T1000 (cell line): ENCODE measurements around the gene ANAPC2.

ENCODE experiments used
- DNase-seq: peaks from one replicate; lab custom pipeline; 2025; ENCODE audit warnings: mixed read lengths; lab: John Stamatoyannopoulos, UW

The ANAPC2 gene, protein sequence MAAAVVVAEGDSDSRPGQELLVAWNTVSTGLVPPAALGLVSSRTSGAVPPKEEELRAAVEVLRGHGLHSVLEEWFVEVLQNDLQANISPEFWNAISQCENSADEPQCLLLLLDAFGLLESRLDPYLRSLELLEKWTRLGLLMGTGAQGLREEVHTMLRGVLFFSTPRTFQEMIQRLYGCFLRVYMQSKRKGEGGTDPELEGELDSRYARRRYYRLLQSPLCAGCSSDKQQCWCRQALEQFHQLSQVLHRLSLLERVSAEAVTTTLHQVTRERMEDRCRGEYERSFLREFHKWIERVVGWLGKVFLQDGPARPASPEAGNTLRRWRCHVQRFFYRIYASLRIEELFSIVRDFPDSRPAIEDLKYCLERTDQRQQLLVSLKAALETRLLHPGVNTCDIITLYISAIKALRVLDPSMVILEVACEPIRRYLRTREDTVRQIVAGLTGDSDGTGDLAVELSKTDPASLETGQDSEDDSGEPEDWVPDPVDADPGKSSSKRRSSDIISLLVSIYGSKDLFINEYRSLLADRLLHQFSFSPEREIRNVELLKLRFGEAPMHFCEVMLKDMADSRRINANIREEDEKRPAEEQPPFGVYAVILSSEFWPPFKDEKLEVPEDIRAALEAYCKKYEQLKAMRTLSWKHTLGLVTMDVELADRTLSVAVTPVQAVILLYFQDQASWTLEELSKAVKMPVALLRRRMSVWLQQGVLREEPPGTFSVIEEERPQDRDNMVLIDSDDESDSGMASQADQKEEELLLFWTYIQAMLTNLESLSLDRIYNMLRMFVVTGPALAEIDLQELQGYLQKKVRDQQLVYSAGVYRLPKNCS

DNA sequence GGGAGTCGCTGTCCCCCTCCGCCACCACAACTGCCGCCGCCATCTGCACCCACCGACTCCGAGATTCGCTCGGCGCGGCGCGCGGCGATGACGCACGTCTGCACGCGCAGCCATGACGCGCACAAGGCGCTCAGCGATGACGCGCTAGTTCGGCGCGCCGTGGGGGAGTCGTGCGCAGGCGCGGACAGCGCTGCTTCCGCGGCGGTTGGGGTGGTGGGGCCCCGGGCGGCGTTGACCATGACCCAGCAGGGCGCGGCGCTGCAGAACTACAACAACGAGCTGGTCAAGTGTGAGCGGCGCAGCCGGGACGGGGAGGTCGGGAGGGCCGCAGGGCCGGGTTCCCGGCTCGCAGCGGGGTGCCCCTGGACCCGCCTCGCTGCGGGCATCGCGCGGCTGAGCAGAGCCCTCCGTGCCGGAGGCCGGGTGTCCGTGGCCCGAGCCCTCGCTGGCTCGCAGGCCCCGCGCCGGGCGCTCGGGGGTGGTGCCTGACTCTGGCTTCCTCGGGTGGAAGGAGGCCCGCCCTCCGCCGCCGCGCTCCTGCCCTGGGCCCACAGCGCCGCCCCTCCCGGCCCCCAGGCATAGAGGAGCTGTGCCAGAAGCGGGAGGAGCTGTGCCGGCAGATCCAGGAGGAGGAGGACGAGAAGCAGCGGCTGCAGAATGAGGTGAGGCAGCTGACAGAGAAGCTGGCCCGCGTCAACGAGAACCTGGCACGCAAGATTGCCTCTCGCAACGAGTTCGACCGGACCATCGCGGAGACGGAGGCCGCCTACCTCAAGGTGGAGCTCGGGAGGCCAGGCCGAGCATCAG lies at the start of gene ANAPC2, which contains the start of gene SSNA1:
ANAPC2 (minus strand) TSS at position 71 of the 807 bp plus-strand sequence; CDS start at position 43, 28 bp downstream.
SSNA1 (plus strand) TSS at position 187 of the 807 bp plus-strand sequence; CDS start at position 238, 51 bp downstream.
- peak; percentile 88 for DNase-seq

DNA sequence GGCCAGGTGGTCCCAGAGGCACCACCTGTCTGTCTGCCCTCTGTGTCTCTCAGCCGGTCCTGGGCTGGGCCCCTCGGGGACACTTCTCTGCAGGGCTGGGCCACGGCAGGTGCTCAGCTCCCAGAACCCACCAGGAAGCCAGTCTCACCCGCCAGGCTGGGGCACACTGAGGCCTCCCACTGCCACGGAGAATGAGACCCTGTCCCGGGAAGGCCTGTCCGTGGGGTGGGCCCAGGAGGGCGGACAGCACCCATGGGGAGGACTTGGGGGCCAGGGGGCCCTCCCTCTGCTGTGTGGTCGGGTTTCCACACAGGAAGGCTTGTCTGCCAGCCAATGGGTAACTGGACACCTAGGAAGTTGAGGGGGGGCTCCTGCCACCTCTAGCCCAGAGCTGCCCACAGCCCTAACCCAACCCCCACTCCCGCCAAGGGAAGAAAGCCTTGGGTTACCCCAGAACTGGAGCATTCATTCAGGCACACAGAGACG lies 48.6 kb upstream of the ANAPC2 start:
- no peak for DNase-seq

DNA sequence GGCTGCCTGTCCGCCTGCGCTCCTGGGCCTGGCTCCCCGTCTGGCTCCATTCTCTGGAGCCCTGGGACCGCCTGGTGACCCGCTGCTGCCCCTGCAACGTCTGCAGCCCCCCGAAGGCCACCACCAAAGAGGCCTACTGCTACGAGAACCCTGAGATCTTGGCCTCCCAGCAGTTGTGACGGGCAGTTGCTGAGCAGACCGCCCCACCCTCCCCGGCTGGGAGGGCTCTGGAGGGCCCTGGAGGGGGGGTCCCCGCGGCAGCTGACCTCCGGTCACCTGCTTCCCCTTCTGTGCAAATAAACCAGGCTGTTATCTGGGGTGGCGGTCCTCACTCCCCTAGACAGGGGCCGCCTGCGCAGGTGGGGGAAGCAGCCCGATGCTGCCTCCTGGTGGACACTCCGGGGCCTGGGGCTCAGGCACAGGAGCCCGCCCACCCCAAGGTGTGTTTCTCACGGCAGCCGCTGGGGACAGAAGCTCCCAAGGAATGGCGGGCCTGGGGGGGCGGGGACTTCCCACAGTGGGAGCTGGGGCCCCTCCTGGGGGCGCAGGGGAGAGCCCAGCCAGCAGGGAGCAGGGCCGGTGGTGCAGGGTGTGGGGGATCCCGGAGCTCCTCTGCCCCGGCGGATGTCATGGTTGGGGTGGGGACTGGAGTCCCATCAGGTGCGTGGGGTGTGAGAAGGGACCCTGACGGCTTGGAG lies 48.0 kb upstream of the ANAPC2 start:
- peak; percentile 54 for DNase-seq

DNA sequence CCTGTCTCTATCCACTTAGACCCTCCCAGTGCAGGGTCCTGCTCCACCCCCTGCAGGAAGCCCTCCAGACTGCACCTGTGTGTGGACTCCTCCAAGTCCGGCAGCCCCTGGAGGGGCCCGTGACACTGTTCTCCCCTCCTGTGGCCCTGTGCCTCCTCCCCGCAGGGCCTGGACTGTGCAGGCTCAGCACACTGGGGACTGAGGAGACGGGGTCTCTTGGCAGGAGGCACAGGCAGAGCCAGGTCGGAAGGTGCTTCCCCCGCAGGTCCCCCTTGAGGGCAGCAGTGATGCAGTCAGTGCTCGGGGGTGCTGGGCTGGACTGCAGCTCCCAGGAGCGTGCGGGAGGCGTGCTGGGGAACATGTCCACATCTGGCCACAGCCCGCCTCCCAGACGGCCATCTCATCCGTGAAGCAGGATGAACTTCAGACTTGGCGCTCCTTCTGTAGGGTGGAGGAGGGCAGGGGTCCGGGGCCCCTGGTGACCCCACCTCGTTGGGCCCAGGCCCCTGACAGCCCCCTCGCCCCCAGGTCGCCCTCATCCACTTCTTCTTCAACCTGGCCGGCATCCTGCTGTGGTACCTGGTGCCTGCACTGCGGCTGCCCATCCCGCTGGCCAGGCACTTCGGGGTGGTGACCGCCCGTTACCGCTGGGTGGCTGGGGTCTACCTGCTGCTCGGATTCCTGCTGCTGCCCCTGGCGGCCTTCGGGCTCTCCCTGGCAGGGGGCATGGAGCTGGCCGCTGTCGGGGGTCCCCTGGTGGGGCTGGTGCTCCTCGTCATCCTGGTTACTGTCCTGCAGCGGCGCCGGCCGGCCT lies 47.3 kb upstream of the ANAPC2 start:
- no peak for DNase-seq

DNA sequence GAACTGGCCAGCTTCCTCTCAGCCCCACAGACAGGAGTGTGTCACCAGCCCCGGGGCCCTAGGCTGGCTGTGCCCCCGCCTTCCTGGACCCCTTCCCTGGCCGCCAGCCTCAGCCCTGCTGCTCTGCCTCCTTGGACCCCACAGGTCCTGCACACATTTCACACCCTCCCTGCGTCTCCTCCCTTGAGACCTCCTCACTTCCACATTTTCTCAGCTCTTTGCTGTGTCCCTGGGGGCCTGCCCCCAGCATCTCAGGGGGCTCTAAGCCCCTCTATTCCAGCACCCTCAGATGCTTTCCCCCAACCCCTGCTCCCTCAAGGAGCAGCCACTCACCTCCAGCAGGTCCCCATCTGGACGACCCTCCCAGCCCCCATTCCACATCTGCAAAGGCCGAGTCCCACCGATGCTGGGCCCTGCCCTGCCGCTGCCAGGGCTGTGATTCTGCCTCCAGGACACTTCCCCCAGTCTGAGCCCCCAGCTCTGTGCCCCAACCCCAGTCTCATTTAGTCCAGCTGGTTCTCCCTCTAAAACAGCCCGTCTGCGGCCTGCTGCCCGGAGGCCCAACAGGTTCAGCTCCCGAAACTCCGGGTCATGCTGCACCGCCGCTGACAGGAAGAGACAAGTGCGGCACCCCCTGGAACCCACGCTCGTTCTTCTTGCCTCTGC lies 46.5 kb upstream of the ANAPC2 start:
- DNase-seq, result no peak

DNA sequence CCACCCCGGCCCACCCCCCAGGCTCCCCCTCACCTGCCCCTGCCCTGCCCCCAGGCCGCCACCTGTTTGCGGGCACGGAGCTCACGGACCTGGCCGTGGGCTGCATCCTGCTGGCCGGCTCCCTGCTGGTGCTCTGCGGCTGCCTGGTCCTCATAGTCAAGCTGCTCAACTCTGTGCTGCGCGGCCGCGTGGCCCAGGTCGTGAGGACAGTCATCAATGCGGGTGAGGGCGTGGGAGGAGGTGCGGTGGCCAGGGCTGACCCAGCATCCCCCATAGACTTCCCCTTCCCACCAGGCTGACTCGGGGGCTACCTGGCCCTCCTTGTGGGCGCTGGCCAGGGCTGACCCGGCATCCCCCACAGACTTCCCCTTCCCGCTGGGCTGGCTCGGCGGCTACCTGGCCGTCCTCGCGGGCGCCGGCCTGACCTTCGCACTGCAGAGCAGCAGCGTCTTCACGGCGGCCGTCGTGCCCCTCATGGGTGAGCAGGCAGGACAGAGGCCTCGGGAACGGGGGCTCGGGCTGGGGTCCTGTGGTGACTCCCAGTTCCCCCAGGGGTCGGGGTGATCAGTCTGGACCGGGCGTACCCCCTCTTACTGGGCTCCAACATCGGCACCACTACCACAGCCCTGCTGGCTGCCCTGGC lies 45.8 kb upstream of the ANAPC2 start:
- no peak for DNase-seq

DNA sequence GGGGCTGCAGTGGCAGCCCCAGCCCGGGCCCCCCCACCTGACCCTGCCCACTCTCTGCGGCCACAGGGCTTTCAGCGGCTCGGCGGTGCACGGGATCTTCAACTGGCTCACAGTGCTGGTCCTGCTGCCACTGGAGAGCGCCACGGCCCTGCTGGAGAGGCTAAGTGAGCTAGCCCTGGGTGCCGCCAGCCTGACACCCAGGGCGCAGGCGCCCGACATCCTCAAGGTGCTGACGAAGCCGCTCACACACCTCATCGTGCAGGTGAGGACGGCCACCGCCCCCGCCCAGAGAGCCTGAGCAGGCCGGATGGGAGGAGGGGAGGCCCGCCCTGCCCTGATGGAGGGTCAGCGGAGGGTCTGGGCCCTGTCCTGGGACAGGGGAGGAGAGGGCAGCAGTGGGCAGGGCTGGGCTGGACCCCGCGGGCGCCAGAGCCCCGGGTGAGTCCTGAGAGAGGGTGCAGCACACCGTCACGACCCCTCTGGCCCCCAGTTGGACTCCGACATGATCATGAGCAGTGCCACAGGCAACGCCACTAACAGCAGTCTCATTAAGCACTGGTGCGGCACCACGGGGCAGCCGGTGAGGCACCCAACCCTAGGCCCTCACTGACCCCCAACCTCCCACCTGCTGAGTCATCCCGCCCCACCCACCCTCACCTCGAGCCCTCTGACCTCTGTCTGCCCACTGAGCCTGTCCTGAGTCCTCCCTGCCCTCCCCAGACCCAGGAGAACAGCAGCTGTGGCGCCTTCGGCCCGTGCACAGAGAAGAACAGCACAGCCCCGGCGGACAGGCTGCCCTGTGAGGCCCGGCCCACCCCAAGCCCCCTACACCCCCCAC lies 45.0 kb upstream of the ANAPC2 start:
- DNase-seq, result no peak

DNA sequence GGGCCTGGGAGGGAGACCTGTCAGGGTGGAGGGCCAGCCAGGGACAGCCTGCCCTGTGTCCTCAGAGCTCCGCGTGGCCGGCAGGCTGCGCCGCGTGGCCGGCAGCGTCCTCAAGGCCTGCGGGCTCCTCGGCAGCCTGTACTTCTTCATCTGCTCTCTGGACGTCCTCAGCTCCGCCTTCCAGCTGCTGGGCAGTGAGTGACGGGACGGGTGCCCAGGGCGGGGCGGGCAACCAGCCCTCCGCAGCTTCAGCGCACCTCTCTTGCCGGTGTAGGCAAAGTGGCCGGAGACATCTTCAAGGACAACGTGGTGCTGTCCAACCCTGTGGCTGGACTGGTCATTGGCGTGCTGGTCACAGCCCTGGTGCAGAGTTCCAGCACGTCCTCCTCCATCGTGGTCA lies 44.1 kb upstream of the ANAPC2 start:
- no peak for DNase-seq

DNA sequence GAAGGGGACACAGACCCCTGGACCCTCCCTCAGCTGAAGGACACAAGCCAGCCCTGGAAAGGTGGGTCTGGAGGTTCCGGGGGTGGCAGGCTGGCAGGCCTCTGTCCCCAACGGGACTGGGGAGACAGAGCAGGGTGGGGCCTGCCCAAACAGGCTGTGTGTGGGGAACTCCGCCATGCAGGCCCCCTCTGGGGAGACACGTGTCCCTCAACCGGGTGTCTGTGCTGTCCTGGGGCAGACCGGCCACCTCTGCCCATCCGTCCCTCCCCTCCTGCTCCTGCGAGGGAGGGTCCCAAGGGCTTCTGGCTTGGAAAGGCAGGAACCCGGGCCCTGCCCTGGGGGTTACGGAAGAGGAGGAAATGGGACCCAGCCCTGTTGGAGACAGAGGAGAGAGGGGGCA lies 43.7 kb upstream of the ANAPC2 start:
- no peak for DNase-seq

DNA sequence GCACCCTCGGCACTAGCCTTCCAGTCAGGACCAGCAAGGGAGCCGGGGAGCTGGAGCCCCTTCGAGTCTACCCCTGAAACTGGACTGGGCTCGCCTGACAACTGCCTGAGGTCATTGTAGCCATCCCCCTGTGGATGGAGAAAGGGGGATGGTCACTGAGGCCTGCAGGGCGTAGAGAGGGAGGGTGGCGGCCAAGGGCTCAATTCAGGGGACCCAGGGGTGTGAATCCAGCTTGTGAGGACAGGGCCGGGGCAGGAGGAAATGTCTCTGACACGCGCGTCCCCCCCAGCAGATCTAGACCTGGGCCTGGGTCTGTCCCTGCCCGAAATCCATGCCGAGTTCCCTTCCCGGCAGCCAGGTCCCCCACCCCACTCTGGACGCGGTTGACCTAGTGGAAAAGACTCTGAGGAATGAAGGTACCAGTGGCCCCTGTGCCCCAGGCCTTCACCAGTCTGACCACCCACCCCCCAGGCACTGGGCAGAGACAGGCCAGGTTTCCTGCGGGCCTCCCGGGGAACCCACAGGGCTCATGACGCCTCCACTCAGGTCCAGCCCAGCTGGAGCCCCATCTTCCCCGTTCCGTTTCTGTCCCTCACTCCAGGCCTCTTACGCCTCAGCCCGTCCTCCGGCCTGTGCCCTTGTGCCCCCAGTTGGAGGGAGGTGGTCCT lies 43.1 kb upstream of the ANAPC2 start:
- no peak for DNase-seq

DNA sequence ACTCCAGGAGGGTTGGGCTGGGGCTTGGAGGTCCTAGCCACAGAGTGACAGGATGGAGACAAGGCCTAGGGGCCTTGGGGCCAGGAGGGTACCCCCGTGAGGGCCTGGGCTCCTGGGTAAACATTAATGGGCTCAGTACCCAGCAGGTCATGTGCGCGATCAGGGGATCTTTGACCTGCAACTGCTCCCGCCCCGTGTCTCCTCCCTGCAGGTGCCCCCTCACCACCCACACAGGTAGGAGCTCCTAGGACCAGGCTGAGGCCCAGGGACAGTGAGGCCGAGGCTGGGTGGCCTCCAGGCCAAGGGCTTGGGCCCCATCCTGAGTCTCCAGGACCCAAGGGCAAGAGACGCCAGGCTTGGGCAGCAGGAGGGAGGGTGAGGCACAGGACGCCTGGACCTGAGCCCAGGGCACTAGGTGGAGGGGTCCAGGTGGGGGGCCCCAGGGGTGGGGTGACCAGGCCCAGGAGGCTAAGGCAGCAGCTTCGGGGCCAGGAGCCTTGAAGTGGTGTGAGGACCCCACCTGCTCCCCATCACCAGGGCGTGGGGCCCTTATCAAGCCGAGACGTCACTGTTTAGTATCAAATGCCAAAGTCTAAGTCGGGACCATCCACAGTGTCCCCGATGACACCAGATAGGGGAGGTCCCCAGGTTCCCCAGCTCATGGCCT lies 42.5 kb upstream of the ANAPC2 start, which contains the start of gene SLC34A3:
SLC34A3 (plus strand) TSS at position 197 of the 667 bp plus-strand sequence. CDS start 802 bp downstream, outside the sequence.
- DNase-seq, result no peak

DNA sequence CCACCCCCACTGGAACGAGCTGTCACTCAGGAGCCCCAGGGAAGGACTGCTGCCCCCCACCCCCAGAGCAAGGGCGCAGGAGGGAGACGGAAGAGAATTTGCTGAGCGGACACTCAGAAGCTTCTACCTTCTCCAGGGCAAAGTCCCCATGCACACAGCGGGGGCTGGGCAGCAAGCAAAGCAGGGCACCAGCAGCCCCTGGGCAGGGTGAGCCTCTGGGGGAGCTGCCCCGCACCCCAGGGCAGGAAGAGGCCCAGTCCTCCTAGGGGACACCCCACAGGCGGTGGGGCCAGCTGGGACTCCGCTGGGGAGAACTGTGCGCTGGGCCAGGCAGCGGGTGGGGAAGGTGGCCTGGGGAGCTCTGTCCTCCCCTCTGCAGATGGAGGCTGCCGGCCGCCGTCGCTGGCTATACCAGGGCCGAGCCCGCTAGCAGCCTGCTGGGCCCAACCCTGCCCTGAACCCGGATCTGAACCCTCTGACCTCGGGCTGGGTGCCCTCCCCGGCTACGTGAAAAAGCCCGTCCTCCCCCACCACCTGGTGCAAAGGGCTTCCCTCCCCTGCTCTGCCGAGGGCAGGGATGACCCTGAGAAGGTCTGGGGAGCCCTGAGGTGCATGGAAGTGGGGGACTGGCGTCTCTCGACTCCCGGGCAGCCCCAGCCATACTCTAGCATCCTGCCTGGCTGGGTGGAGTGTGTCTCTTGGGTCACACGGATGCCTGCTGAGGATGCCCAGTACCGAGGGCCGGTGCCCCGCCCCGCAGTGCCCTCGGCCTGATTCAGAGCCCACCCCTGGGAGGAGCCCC lies 41.7 kb upstream of the ANAPC2 start:
- DNase-seq, result no peak

DNA sequence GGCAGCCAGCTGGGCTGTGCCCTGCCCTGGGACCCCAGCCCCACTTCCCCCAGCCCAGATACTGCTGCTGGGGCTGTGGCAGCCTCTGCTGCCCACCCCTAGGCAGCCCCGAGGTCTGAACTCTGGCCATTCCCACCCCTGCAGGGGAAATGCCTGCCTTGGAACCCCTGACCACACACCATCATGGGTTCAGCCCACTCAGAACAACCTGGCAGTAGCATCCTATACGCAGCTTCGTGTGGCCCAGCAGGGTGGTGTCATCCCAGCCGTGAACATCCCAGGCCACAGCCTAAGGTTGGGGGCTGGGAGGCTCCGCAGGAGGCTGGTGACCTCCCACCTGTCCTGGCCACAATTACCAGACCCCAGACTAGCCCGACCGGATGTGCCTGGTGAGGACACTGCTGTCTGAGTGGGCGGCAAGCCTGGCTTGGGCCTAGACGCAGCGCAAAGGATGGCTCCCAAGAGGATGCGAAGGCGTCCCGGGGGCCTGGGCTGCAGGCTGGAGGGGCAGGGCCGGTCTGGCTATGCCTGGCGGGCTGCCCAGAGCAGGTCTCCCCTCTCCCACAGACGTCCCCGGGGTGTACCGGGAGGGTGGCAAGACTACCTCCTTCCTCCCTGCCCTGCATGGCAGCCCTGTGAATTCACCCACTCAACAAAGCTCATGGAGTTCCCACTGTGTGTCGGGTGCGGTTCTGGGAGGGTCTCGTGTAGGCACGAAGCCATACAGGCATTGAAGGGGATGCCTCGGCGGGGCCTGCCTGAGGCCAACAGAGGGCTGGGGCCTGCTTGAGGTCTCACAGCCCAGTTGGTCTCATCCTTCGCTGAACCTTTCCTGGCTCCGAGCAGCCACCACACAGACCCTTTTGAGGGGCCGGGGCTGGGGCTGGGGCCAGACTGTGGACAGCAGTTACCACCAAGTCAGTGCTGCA lies 40.9 kb upstream of the ANAPC2 start:
- no peak for DNase-seq

DNA sequence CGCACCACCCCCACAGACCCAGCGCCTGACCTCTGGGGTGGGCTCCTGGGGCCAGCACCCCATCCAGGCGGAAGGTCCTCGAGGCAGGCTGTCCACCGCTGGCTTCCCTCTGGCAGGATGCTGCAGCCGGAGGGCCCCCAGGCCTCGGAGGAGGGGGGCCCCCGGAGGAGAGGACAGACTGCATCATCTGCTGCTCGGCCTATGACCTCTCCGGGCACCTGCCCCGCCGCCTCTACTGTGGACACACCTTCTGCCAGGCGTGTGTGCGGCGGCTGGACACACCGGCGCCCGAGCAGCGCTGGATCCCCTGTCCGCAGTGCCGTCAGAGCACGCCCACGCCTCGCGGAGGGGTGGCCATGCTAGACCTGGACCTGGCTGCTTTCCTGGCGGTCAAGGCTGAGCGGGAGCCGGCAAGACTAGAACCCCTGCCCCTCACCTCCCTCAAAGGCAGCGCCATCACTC lies 40.2 kb upstream of the ANAPC2 start:
- DNase-seq, result no peak

DNA sequence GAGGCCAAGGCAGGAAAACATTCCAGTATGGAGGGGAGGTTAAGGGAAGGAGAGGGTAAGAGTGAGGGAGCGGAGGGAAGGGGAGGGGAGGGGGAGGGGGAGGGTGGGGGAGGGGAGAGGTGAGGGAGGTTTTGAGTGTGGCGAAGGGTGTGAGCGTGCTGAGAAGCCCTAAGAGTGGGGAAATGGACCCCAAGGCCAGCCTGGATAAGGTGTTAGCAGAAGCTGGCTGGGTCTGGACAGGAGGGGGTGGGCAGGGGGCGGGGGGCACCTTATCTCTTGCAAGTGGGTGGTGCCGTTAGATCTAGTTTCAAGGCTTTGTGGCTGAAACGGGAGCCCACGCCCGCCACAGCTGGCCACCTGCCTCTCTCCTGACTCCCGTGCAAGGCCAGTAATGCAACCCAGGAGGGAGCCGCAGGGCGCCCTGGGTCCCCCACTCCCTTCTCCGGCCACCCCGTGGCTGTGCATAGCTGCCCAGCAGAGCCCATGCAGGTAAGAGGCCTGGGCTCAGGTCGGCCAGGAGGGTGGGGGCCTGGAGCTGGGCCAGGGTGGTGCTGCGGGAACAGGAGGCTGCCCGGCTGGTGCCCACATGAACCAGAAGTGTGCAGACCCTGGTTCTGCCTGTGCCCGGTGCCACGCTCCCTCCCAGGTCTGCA lies 39.6 kb upstream of the ANAPC2 start:
- no peak for DNase-seq
